HCT116 (cell line): ENCODE results near the gene SNCAIP. TPM values are rescaled to one million over a fixed set of nuclear protein-coding genes. Genes with fewer than 3 reads are reported as not detected.

Source experiments
- ATAC-seq: fragments of 200-7000 bp; cut with Tn5 transposase; 2 replicates; pipeline ENCODE4 v1.9.1; 2020; ENCODE audit warnings: mild to moderate bottlenecking, moderate library complexity
- BruUV-seq: library from RNA; stranded (reverse); fragments of 400-500 nt; replicated peaks from 2 replicates; lab custom pipeline; 2021; lab: Mats Ljungman, UMichigan
- CTCF ChIA-PET: fragments of 300-600 bp; sonication (Branson Sonifier 250); formaldehyde crosslinking; loops from one replicate; lab custom pipeline; 2021; ENCODE audit warnings: antibody characterized with exemption; lab: Charles Lee
- POLR2A ChIA-PET: fragments of 300-600, 350-600 bp; sonication (Branson Sonifier 250); formaldehyde crosslinking; loops from one replicate; lab custom pipeline; 2021; ENCODE audit warnings: antibody characterized with exemption; lab: Charles Lee
- RAD21 ChIA-PET, 2 experiments: fragments of 300-600 bp; sonication (Branson Sonifier 250); formaldehyde crosslinking; loops; one replicate each; lab custom pipeline; 2023; ENCODE audit warnings: low total read pairs in 2 of 2; ENCODE audit not compliant: uncharacterized antibody in 2 of 2, unreplicated experiment in 2 of 2, low non-redundant PET in 1 of 2; lab: Charles Lee
- DNase-seq: peaks from one replicate; pipeline ENCODE4 v3.0.0-alpha.2; 2010; ENCODE audit warnings: low read depth, low spot score
- H2AFZ ChIP-seq: fragments of 200-600 bp; shearing (Covaris generic), sonication (generic); 2 replicates; pipeline ENCODE4 v1.6.1; 2017; ENCODE audit warnings: low read depth, mixed run types, mixed read lengths, antibody characterized with exemption, low read length; ENCODE audit not compliant: poor library complexity, severe bottlenecking
- H3K27ac ChIP-seq: 2 replicates; pipeline ENCODE4 v1.5.1; 2012; ENCODE audit warnings: low read depth, low read length
- H3K27me3 ChIP-seq: fragments of 200-600 bp; sonication (generic); 2 replicates; pipeline ENCODE4 v1.6.1; 2016; ENCODE audit warnings: mixed run types, low read length, mixed read lengths; ENCODE audit not compliant: insufficient read depth
- H3K36me3 ChIP-seq, 2 experiments: fragments of 200-500 bp in 1 of 2; fragments of 200-600 bp in 1 of 2; sonication (Bioruptor generic) in 1 of 2; sonication (generic) in 1 of 2; 2 replicates each; pipeline versions ENCODE4 v1.5.1 to v1.6.1; 2014 to 2016; ENCODE audit warnings: low read length in 2 of 2, inconsistent platforms in 1 of 2, mixed read lengths in 1 of 2, mixed run types in 1 of 2; ENCODE audit not compliant: insufficient read depth in 2 of 2, control insufficient read depth in 1 of 2
- H3K4me1 ChIP-seq, 2 experiments: fragments of 200-600 bp in 1 of 2; sonication (generic) in 1 of 2; 2 replicates each; pipeline versions ENCODE4 v1.5.1 to v1.6.1; 2012 to 2017; ENCODE audit warnings: low read length in 2 of 2, inconsistent platforms in 1 of 2, mild to moderate bottlenecking in 1 of 2, mixed read lengths in 1 of 2, mixed run types in 1 of 2, moderate library complexity in 1 of 2; ENCODE audit not compliant: insufficient read depth in 2 of 2, control insufficient read depth in 1 of 2
- H3K4me2 ChIP-seq: fragments of 200-600 bp; sonication (generic); 2 replicates; pipeline ENCODE4 v1.6.1; 2017; ENCODE audit warnings: mixed run types, low read length, mixed read lengths
- H3K4me3 ChIP-seq, 2 experiments: fragments of 200-600 bp in 1 of 2; sonication (generic) in 1 of 2; replicated peaks in 1 of 2; 2 replicates each; pipeline ENCODE4 v1.5.1; 2011 to 2016; ENCODE audit warnings: low read length in 2 of 2, control low read depth in 1 of 2, low read depth in 1 of 2, mild to moderate bottlenecking in 1 of 2, mixed read lengths in 1 of 2, mixed run types in 1 of 2
- H3K79me2 ChIP-seq: fragments of 200-600 bp; sonication (generic); 2 replicates; pipeline ENCODE4 v1.6.1; 2017; ENCODE audit warnings: mild to moderate bottlenecking, mixed run types, low read length, moderate library complexity, mixed read lengths; ENCODE audit not compliant: insufficient read depth
- H3K9ac ChIP-seq: fragments of 200-600 bp; sonication (generic); 2 replicates; pipeline ENCODE4 v1.6.1; 2016; ENCODE audit warnings: low read length, mixed read lengths
- H3K9me2 ChIP-seq: fragments of 200-600 bp; sonication (generic), shearing (Covaris generic); 2 replicates; pipeline ENCODE4 v1.6.1; 2017; ENCODE audit warnings: mixed run types, mild to moderate bottlenecking, moderate library complexity; ENCODE audit not compliant: insufficient read depth
- H3K9me3 ChIP-seq, 2 experiments: fragments of 200-500 bp in 1 of 2; fragments of 200-600 bp in 1 of 2; sonication (Bioruptor generic) in 1 of 2; sonication (generic) in 1 of 2; 2 replicates each; pipeline ENCODE4 v1.6.1; 2014 to 2017; ENCODE audit warnings: low read length in 2 of 2, mixed read lengths in 2 of 2, inconsistent platforms in 1 of 2, low read depth in 1 of 2, mild to moderate bottlenecking in 1 of 2, mixed run types in 1 of 2, moderate library complexity in 1 of 2; ENCODE audit not compliant: control insufficient read depth in 1 of 2, insufficient read depth in 1 of 2
- H4K20me1 ChIP-seq: fragments of 200-600 bp; sonication (generic), shearing (Covaris generic); 2 replicates; pipeline ENCODE4 v1.6.1; 2017; ENCODE audit warnings: mixed run types, mild to moderate bottlenecking, moderate library complexity; ENCODE audit not compliant: insufficient read depth
- CBX3 ChIP-seq: IDR thresholded peaks from 2 replicates; pipeline ENCODE4 v1.6.1; 2012; ENCODE audit warnings: low read depth
- ELF1 ChIP-seq: IDR thresholded peaks from 2 replicates; pipeline ENCODE4 v1.6.1; 2012; ENCODE audit warnings: low read depth, borderline replicate concordance
- EZH2 ChIP-seq: fragments of 200-600 bp; sonication (generic); IDR thresholded peaks from 2 replicates; pipeline ENCODE4 v1.6.1; 2017; ENCODE audit warnings: antibody characterized with exemption, mixed run types
- FOSL1 ChIP-seq: IDR thresholded peaks from 2 replicates; pipeline ENCODE4 v1.6.1; 2012; ENCODE audit warnings: low read depth
- RAD21 ChIP-seq: IDR thresholded peaks from 2 replicates; pipeline ENCODE4 v1.6.1; 2012; ENCODE audit warnings: low read depth, mild to moderate bottlenecking
- SRF ChIP-seq: IDR thresholded peaks from 2 replicates; pipeline ENCODE4 v1.6.1; 2012; ENCODE audit warnings: low read depth
- ZFX ChIP-seq: fragments of 450-650 bp; IDR thresholded peaks from 2 replicates; pipeline ENCODE4 v1.6.1; 2017
- intact Hi-C: fragments of 100-400 bp; cut with micrococcal nuclease; formaldehyde crosslinking; loops from 2 replicates; pipeline ENCODE4 v1.10.0; 2022
- total RNA-seq: library from RNA; stranded (reverse); gene quantifications from one replicate; pipeline ENCODE4 v1.2.1, GENCODE V29; 2021; ENCODE audit not compliant: unreplicated experiment
- TF ChIP-seq, protein P1 (sequence below): IDR thresholded peaks from 2 replicates; pipeline ENCODE4 v1.6.1; 2011; ENCODE audit warnings: mild to moderate bottlenecking, low read length, moderate library complexity; ENCODE audit not compliant: insufficient replicate concordance; ENCODE audit errors: extremely low read depth
- TF ChIP-seq, protein P2 (sequence below): IDR thresholded peaks from 2 replicates; pipeline ENCODE4 v1.6.1; 2012
- TF ChIP-seq, protein P3 (sequence below): IDR thresholded peaks from 2 replicates; pipeline ENCODE4 v1.6.1; 2012; ENCODE audit warnings: low read depth
- TF ChIP-seq, protein P4 (sequence below), 3 experiments: fragments of 200-600 bp in 1 of 3; sonication (generic) in 1 of 3; IDR thresholded peaks in 2 of 3; conservative IDR thresholded peaks in 1 of 3; 2 replicates each; pipeline ENCODE4 v1.5.1; 2012 to 2017; ENCODE audit warnings: low read depth in 2 of 3, low read length in 2 of 3, antibody characterized with exemption in 1 of 3, borderline replicate concordance in 1 of 3, control low read depth in 1 of 3, mild to moderate bottlenecking in 1 of 3, mixed read lengths in 1 of 3, mixed run types in 1 of 3, moderate library complexity in 1 of 3; ENCODE audit not compliant: insufficient read depth in 1 of 3

The SNCAIP gene
- total RNA-seq, 1 experiment from 2014 or later: not detected

DNA sequence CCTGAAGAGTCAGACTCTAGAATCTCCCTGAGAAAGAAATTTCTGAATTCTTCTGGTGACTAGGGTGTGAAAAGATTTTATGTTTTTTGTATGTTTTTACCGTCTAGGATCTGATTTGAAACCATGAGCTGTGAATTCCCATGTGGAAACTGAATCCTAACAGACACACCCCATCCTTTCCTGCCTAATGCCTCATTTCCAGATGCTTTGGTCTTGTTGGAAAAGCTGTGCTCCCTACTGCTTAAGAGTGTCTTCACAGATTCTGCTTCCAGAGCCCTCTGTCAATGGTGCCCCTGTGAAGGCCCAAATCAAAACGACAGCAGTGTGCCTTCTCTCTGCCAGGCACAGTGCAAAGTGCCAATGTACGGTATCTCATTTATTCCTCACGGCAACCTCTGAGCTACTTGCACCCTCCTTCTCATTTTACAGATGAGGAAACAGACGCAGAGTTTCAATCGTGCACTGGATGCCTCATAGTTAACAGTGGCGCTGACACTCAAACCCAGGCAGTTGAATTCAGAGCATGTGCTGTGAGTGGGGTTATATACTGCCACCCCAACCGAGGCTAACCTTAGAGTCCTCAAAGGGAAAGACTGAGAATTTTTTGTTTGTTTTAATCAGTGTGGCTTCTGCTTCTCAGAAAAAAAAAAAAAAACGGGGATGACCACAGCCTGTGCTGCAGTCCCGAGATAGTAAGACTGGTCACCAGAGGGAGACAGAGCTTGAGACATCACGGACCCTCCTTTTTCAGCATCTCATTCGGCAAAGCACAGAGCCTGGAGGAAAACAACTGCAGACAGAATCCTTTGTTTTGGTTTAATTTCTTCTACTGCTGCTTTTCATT is 188.4 kb downstream of the SNCAIP start:
- peak overlapping the region; percentile 72 for H2AFZ ChIP-seq
- RAD21 ChIA-PET: interaction anchor here in 1 of 2 experiments (0.7 kb wide), 2 partner anchors 298 to 918 kb away, joined by 3 read pairs; no protein-coding TSS in a partner anchor

More for the DNA sequence above, 188.4 kb downstream of the SNCAIP start:
- H3K9me2 ChIP-seq: no peaks in the 10 kb centered on the region
- peak; percentile 94 for ATAC-seq
- H3K27ac ChIP-seq: no peak overlapping the region
- H3K4me1 ChIP-seq: no peaks in the 10 kb centered on the region
- TF ChIP-seq, protein P1, sequence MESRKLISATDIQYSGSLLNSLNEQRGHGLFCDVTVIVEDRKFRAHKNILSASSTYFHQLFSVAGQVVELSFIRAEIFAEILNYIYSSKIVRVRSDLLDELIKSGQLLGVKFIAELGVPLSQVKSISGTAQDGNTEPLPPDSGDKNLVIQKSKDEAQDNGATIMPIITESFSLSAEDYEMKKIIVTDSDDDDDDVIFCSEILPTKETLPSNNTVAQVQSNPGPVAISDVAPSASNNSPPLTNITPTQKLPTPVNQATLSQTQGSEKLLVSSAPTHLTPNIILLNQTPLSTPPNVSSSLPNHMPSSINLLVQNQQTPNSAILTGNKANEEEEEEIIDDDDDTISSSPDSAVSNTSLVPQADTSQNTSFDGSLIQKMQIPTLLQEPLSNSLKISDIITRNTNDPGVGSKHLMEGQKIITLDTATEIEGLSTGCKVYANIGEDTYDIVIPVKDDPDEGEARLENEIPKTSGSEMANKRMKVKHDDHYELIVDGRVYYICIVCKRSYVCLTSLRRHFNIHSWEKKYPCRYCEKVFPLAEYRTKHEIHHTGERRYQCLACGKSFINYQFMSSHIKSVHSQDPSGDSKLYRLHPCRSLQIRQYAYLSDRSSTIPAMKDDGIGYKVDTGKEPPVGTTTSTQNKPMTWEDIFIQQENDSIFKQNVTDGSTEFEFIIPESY: no peak
- TF ChIP-seq, protein P2, sequence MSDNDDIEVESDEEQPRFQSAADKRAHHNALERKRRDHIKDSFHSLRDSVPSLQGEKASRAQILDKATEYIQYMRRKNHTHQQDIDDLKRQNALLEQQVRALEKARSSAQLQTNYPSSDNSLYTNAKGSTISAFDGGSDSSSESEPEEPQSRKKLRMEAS: no peak
- TF ChIP-seq, protein P3, sequence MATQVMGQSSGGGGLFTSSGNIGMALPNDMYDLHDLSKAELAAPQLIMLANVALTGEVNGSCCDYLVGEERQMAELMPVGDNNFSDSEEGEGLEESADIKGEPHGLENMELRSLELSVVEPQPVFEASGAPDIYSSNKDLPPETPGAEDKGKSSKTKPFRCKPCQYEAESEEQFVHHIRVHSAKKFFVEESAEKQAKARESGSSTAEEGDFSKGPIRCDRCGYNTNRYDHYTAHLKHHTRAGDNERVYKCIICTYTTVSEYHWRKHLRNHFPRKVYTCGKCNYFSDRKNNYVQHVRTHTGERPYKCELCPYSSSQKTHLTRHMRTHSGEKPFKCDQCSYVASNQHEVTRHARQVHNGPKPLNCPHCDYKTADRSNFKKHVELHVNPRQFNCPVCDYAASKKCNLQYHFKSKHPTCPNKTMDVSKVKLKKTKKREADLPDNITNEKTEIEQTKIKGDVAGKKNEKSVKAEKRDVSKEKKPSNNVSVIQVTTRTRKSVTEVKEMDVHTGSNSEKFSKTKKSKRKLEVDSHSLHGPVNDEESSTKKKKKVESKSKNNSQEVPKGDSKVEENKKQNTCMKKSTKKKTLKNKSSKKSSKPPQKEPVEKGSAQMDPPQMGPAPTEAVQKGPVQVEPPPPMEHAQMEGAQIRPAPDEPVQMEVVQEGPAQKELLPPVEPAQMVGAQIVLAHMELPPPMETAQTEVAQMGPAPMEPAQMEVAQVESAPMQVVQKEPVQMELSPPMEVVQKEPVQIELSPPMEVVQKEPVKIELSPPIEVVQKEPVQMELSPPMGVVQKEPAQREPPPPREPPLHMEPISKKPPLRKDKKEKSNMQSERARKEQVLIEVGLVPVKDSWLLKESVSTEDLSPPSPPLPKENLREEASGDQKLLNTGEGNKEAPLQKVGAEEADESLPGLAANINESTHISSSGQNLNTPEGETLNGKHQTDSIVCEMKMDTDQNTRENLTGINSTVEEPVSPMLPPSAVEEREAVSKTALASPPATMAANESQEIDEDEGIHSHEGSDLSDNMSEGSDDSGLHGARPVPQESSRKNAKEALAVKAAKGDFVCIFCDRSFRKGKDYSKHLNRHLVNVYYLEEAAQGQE: no peak
- TF ChIP-seq RAD21: peak; percentile 84
- TF ChIP-seq, protein P4, sequence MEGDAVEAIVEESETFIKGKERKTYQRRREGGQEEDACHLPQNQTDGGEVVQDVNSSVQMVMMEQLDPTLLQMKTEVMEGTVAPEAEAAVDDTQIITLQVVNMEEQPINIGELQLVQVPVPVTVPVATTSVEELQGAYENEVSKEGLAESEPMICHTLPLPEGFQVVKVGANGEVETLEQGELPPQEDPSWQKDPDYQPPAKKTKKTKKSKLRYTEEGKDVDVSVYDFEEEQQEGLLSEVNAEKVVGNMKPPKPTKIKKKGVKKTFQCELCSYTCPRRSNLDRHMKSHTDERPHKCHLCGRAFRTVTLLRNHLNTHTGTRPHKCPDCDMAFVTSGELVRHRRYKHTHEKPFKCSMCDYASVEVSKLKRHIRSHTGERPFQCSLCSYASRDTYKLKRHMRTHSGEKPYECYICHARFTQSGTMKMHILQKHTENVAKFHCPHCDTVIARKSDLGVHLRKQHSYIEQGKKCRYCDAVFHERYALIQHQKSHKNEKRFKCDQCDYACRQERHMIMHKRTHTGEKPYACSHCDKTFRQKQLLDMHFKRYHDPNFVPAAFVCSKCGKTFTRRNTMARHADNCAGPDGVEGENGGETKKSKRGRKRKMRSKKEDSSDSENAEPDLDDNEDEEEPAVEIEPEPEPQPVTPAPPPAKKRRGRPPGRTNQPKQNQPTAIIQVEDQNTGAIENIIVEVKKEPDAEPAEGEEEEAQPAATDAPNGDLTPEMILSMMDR (IDR thresholded peaks at IDR 0.05 in 2 of 3, conservative IDR thresholded peaks at IDR 0.05 in 1 of 3; ENCODE audit: borderline replicate concordance in 1 of 3, insufficient read depth in 1 of 3, low read depth in 2 of 3, low read length in 2 of 3): peak; percentile 37 to 66 (median 57); a peak in 5 of 6 replicates
- TF ChIP-seq ZFX: no peak
- TF ChIP-seq FOSL1: no peak
- TF ChIP-seq EZH2: no peak
- TF ChIP-seq SRF: no peak
- TF ChIP-seq ELF1: no peak
- no peak for TF ChIP-seq CBX3
- TF ChIP-seq, all 23 proteins: peak for 2
- ChIA-PET POLR2A (no interaction called here), CTCF (interaction anchor here (0.7 to 2.2 kb wide), 3 partner anchors 305 to 923 kb away, joined by 3 to 7 read pairs (median 3); partner anchors contain the start of gene CEP120)
- intact Hi-C loops: loop anchor here (5.0 kb wide), 2 partner anchors 867 to 1112 kb away; no protein-coding TSS in a partner anchor
- peak; percentile 38 for DNase-seq
- Histone ChIP-seq H3K79me2 (no peaks in the 10 kb centered on the region), H3K27me3 (no peaks in the 10 kb centered on the region), H3K36me3 (no peaks in the 10 kb centered on the region), H3K4me3 (no peak overlapping the region), H3K4me2 (no peak overlapping the region), H3K9ac (no peak overlapping the region), H4K20me1 (no peaks in the 10 kb centered on the region), H3K9me3 (no peaks in the 10 kb centered on the region)
- BruUV-seq: no TSS peak
